ENCODE data around the gene GID8.

GID8 gene

DNA sequence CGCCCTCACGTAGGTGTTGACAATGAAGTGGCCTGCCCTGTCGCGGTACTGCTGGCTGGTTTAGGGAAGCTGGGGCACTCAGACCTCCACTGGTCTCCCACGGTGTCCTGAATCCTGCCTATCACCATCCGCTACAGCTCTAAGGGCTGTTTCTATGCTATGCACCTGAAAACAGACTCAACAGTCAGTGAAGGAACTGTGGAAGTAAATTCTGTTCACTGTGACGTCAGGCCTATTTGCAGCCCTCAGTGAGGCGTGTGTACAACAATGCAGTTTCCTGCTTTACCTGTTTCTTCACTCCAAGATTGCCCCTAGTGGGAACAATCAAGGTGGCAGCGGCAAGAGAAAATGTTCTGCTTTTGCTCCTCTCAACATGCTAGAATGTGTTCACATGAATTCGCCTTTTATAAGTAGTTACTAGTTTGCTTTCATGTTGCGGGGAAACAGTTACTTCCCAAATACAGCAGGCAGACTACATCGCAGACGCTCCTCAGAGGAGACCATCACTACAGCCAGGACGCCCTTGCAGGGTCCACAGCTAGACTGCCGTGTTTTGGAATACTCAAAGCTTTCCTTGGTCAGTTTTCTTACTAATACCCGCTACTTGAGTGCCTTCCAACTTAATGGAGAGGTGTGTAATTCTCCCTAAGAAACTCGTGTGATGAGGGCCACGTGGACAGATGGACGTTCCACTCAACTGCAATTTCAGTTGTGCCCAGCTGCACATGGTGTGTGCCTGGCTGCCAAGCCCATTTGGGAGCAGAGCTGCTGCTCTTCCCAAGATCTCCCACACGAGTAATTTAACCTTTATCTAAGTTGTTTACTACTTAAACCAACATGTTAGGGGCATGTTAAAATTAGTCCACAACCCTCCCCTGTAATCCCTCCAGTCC is 37.0 kb upstream of the GID8 start:
- in situ Hi-C loops (cut with HindIII; ENCODE audit: low pct_ligation_motif_present, low pct_unique_long_range_greater_than_20kb, low sequenced_read_pairs) = no loop called here
- DNase-seq = no peak

DNA sequence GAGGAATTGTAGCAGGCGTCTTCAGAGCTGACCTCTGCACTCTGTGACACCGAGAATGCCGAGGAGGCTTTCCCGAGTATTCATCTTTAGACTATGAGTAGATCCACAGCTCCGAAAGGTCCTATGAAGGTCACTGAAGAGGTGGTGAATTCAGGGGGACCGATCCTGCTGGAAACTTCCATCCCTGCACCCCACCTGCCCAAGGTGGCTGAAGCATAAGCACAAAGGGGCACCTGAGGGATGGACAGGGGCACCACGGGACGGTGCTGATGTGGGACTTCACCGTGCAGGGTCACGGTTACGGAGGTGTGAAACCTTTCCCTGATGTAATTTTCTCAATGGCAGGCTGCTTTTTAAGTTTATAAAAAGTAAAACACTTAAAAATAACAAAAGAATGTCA is 36.1 kb upstream of the GID8 start:
- in situ Hi-C loops (cut with HindIII; ENCODE audit: low pct_ligation_motif_present, low pct_unique_long_range_greater_than_20kb, low sequenced_read_pairs) = no loop called here
- no peak for DNase-seq

DNA sequence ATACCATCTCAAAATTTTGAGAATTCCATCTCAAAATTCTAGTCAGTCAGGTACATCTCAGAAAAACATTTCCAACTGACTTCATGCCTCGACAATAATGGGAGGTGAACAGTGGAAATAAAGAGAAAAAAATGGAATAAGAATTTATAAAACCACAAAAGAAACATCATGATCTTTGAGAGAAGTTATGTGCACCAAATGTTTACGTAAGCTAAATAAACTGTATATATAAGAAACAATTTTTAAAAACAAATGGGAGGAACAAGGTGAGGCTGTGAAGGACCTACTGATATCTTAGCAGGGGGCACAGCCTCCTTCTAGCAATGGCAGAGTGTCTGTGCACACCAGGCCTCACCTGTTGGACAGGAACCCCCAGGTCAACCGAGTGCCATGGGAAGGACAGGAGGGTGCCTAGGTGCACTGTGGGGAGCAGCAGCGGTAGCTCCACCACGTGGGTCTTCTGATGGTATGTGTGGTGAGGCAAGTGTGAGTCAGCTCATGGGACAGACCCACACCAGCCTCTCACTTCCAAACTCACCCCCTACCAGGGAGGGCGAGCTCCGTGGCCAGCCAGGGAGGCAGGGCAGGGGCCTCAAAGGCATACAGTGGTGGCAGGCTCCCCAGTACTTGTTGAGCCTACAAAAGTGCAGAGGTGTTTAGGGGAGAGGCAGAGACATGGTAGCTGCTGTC is 34.9 kb upstream of the GID8 start:
- in situ Hi-C loops (cut with HindIII; ENCODE audit: low pct_ligation_motif_present, low pct_unique_long_range_greater_than_20kb, low sequenced_read_pairs) = no loop called here
- DNase-seq = no peak

DNA sequence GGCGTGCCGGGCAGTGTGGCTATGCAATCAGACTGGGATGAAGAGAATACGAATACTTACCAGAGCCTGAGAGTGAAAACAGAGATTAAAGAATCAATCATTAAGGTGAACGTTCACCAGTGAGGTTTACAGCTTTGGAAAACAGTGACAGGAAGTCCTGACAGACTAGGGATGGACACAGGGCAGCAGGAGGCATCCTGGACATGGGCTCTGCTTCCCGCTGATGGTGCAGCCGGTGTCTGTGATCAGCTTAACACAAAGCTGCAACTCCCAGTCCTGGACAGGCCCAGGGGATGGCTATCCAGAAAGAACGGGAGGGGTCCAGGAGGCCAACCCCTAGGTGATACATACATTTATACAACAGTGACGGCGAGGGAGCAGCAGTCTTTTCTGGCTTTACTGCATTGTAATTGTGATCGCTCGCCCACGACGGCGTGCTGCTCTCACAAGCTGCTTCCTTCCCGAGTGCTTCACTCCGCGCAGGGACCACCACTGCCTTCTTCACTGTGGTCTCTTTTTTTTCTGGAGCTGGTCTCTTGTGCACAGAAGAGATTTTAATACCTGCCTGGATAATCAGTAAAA is 32.3 kb upstream of the GID8 start:
- DNase-seq = no peak
- in situ Hi-C loops (cut with HindIII; ENCODE audit: low pct_ligation_motif_present, low pct_unique_long_range_greater_than_20kb, low sequenced_read_pairs) = no loop called here

DNA sequence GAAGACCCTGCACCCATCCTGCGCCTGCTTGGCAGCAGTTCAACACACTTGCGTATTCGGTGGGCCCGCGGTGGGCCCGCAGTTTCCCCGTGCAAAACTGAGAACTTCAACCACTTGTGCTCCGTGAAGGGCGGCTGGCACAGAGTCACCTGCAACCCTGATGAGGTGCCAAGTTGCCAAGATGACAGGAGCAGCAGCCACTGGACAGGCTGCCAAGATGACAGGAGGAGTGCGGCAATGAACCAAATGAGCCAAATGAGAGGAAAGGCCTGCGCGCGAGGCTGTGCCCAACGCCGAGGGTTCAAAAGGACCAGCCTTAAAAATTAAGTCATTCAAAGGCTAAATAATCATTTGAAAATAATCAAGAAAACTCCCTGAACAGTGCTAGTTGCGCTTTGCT is 31.7 kb upstream of the GID8 start:
- DNase-seq = no peak
- in situ Hi-C loops (cut with HindIII; ENCODE audit: low pct_ligation_motif_present, low pct_unique_long_range_greater_than_20kb, low sequenced_read_pairs) = no loop called here

DNA sequence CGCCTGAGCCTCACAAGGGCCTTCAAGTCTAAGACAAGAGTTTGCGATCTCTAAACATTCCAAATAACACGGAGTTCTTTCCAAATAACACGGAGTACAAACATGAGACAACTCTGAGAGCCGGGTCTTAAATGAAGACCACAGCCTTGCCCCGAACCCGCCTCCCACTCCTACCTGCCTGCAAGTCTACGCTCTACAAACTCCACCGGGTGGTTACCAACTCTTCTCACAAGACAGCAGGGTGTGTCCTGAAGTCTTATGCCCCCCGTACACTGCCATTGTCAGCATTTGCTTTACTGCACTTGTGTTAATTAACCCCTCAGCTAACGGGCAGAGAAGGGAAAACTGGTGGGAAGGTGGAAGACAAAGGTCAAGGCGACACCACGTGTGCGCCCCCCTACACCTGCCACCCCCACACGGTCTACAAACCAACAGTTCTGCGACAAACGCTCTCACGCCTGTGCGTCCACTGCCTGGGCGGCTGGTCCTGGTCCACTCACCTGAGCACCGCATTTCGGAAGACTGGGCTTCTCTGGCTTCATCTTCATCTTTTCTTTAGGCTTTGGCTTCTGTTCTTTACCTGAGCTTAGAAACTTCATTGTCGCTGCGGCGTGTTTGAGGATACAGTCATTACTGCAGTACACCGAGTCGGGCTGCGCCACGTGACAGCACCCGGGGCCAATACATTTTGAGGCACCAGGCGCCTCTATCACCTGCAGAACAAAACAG is 31.1 kb upstream of the GID8 start:
- in situ Hi-C loops (cut with HindIII; ENCODE audit: low pct_ligation_motif_present, low pct_unique_long_range_greater_than_20kb, low sequenced_read_pairs) = no loop called here
- no peak for DNase-seq

DNA sequence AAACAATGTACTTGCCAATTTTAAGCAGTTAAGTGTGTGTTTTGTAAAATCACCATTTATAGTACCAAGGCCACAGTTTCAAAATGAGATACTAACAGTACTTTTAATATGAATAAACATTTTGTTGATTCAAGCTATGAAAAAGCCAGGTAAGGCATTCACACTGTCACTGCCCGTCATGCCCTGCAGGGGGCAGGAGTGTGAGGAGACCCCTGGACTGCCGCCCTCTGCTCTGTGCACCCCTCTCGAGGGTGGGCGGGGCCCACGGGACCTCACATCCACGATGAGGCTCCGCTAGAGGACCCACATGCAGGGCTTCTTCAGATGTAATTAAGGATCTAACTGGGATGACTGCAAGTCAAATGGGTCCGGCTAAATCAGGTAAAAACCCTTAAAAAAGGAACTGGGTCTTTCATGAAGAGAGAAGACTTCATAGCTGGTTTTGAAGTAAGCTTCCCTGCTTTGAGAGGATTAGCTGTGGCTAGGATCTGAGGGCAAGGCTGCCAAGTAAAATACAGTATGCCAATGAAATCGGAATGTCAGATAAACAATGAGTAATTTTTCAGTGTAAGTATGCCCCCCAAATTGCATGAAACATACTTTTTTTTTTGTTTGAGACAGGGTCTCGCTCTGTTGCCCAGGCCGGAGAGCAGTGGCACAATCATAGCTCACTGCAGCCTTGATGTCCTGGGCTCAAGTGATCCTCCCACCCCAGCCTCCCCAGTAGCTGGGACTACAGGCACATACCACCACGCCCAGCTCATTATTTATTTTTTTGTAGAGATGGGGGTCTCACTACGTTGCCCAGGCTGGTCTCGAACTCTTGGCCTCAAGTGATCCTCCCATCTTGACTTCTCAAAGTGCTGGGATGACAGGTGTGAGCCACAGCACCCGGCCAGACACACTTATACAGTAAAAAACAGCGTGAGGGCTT is 30.3 kb upstream of the GID8 start:
- in situ Hi-C loops (cut with HindIII; ENCODE audit: low pct_ligation_motif_present, low pct_unique_long_range_greater_than_20kb, low sequenced_read_pairs) = no loop called here
- peak; percentile 20 for DNase-seq

DNA sequence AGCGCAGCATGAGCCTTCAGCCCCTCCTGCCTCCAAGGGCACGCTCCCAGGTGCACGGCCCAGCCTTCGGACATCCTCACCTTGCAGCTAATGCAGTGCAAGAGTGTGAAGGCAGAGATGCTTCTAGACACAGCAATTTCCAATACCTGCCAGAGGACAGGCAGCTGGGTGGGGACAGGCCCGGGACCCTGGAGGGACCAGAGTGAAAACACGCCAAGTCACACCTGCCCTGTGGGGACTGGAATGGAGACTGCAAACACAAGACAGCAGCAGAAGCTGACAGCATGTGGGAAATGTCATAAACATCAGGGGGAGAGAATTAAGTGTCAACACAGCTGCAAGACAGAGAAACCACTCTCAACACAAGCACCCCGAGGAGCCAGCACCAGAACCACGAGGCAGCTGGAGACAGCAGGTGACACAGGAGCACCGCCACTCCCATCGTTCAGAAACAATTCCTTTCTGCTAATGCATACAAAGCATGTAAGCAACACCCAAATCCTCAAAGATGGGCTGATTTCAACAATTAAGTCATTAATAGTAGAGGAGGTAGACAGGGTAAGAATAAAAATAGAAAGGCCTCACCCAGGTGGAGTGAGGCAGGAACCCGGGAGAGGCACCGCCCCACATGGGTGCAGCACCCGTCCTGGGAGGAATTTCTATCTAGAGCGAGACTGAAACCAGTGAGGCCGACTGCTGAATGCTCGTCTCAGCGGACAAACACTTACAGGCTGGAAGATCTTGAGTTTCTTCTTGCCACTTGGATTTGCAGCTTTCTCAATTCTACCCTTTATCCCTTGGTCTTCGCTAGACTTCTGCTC is 28.8 kb upstream of the GID8 start:
- DNase-seq = no peak
- in situ Hi-C loops (cut with HindIII; ENCODE audit: low pct_ligation_motif_present, low pct_unique_long_range_greater_than_20kb, low sequenced_read_pairs) = no loop called here

DNA sequence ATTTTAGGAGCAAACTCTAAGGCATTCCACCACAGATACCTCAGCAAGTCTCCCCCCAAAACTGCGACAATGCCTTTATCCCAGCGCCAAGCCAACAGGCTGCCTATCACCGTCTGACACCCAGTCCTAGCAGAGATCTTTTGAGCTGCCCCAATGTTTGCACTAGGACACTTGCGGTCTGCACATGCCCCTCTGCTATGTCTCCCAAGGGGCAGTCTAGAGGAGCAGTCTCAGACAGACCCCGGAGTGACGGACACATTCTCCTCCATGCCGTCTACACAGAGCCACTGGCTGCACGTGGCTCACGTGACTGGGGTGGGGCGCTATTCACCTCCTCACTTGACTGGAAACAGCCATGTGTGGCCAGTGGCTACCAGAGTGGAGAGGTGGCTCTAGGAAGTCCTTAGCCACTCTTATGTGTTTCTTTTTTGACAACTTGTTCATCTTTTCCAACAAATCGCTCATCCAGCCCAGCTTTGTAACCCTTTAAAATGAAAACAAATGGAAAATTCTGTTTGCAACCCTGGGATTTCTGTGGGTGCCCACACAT is 27.7 kb upstream of the GID8 start:
- in situ Hi-C loops (cut with HindIII; ENCODE audit: low pct_ligation_motif_present, low pct_unique_long_range_greater_than_20kb, low sequenced_read_pairs) = no loop called here
- no peak for DNase-seq

DNA sequence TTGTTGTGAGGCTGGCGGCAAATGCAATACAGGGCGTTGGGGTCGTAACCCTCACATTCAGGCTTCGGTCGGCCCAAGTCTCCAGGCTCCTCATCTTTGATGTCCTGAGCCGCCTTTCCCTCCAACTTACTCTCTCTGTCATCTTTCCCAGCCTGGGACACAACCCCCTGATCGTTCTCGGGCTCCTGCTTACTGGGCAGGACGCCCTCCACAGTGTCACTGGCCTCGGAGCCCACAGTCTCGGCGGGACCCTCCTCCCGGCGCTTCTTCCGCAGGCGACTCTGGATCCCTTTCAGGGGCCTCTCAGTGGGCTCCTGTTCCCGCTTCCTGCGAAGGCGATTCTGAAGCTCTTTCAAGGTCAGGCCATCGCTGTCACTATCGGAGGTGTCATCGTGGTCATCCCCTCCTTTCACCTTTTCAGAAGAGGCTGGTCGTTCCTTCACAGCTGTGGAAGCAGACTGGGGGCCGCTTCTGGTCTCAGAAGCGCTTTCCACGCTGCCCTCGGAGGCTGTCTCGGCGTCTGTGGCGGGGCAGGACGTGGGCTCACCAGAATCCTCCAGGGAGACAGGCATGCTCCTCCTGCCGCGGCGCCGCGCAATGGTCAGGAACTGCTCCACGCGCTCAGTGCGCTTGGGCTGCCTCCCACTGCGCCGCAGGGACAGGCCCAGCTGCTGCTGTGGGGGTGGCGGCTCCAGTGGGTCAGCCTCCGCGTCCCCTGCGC is 27.0 kb upstream of the GID8 start:
- in situ Hi-C loops (cut with HindIII; ENCODE audit: low pct_ligation_motif_present, low pct_unique_long_range_greater_than_20kb, low sequenced_read_pairs) = no loop called here
- DNase-seq = no peak

DNA sequence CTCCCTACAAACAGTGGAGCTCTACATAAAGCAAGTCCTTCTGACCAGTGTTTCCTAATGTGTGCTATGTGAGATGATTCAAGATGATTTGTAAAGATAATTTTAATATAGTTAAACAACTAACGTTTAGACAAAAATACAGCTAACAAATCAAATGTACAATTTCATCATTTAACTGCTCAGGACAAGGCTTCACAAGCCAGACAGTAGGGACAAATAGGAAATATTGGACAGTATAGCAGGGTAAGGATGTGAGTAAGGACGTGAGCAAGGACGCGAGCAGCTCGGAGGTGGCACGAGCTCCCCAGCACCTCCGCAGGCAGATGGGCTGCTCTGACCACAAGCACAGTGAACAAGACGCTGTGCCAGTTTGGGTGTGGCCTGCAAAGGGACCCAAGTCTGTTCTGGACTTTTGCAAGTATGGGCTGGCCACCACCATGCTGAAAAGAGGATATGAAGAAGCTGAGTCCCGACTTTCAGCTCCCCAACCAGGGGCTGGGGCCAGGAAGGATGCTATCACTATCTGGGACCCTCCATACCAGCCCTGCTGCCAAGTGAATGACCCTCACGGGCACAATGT is 26.2 kb upstream of the GID8 start:
- no peak for DNase-seq
- in situ Hi-C loops (cut with HindIII; ENCODE audit: low pct_ligation_motif_present, low pct_unique_long_range_greater_than_20kb, low sequenced_read_pairs) = no loop called here

DNA sequence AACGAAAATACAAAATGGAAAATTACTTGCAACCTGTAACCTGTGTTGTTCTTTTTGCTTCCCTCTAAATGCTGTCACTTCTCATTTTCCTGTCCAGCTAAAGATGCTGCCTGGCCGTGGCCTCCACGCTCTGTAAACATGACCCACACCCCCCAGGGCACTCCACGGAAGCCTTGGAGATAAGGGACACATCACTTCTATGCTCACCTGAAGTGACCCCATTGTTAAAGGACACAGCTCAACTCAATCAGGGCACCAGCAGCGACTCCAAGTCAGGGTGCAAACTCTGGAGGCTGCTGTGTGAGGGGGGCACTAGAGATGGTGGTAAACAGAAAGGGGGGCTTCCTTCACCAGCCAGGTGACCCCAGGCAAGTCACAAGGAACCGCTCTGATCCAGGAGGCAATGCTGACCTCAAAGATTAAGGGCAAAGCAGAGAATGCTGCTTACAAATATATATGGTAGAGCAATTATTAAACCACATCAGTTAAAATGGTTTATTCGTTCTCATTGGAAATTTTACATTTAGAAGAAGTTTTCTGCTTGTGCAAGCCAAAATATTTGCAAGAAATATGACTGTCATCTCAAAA is 24.8 kb upstream of the GID8 start:
- in situ Hi-C loops (cut with HindIII; ENCODE audit: low pct_ligation_motif_present, low pct_unique_long_range_greater_than_20kb, low sequenced_read_pairs) = no loop called here

DNA sequence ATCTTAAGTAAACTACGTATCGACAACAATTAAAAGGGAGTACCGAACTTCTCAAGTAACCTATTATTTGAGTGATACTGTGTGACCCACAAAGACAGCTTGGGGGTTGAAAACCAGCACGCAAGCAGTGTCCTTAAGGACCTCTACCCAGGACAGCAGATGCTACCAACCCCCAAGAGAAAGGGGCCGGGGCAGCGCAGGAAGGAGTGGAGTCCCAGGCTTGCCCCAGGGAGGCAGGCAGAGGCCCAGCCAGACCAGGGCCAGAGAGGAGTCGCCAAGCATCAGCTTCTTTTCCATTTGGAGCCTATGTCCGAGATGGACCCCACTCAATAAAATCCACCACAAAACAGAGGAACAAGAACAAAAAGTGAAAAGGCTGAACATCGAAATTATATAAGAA is 23.5 kb upstream of the GID8 start:
- no peak for DNase-seq
- in situ Hi-C loops (cut with HindIII; ENCODE audit: low pct_ligation_motif_present, low pct_unique_long_range_greater_than_20kb, low sequenced_read_pairs) = no loop called here

More for the DNA sequence above, 24.8 kb upstream of the GID8 start:
- no peak for DNase-seq

DNA sequence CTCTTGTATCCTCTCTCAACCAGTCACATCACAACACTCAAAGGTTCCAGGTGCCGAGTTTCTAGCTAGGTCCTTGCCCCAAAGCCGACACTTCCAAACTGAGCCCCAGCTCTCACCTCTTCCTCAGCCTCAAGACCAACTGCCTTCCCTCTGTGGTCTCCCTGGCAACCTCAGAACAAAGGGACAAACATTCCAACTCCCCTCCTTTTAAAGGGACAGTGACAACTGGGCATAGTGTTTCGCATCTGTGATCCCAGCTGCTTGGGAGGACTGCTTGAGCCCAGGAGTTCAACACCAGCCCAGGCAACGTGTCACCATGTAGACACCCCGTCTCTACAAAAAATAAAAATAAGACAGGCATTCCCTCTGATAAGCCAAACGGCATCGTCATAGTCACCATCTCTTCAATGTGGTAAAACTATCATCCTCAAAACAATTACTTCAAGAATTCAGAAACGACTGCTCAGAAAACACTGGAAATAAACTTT is 22.9 kb upstream of the GID8 start:
- in situ Hi-C loops (cut with HindIII; ENCODE audit: low pct_ligation_motif_present, low pct_unique_long_range_greater_than_20kb, low sequenced_read_pairs) = no loop called here
- DNase-seq = no peak

DNA sequence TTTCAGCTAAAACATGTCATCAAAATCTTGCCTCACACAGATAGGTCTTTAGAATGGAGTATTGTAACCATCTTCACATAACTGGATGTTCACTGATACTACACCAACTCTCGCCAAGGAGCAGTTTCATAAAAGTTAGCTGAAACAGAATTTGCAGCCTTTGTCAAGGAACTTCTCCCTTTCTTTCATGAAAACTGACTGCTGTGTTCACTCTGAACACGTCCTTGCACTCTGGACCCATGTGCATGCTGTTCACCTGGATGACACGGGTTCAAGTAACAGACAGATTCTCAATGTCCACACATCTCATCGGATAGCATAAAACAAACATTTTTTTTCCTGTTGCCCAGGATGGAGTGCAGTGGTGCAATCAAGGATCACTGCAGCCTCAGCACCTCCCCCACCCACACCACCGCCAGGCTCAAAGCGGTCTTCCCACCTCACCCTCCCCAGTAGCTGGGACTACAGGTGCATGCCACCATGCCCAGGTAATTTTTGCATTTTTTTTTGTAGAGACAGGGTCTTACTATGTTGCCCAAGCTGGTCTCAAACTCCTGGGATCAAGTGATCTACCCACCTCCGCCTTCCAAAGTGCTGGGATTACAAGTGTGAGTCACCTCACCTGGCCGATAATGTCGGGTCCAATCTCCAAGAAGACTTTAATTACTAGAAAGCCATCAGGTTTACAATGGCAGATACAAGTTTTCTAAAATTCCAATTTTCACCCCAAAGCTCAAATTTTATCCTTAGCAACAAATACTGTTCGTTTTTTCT is 21.1 kb upstream of the GID8 start:
- no peak for DNase-seq
- in situ Hi-C loops (cut with HindIII; ENCODE audit: low pct_ligation_motif_present, low pct_unique_long_range_greater_than_20kb, low sequenced_read_pairs) = no loop called here

Data from ACHN (cell line).